ENCODE results near the gene FAAP20.
A peak's percentile ranks its signal among the peaks of the same experiment; 100 is the strongest.

The FAAP20 gene

DNA sequence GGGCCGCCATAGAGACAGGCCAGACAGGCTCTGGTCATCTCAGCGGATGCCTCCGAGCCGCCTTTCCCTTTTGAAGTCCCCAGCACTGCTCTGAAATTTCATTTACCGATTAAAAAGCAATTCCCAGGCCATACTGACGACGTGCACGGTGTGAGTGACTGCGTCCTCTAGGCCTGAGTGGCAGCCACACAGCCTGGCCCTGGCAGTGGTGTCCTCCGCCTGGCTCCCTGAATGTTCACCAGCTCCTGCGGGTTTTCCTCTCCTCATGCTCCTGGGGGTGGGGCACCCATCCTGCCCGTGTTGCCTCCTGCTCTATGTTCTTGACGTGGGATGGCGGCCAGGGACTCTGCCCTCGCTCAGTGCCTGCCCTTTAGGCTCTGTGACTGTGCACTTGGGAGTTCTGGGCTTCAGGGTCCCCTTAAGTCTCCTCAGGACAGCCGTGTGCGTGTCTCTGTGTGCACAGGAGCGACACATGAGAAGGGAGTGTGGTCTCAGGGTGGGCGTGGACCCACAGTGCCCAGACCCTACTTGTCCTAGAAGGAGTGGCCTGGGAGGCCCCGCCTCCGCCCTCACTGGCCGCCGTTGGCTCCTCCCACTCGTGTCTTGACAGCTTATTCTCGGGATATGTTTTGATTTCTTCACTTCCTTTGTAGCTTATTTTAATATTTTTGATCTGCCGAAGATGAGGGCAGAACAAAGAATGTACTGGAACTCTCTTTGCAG, 37.1 kb upstream of the FAAP20 start:
- Mint-ChIP-seq H3K27me3 (ENCODE audit: low read depth, poor library complexity) (peaks cover 3% of the 10 kb centered on the region), H3K4me3 (peak overlapping the region; percentile 96), H3K9me3 (no peaks in the 10 kb centered on the region), H3K36me3 (ENCODE audit: low read depth) (no peaks in the 10 kb centered on the region), H3K4me1 (peaks cover 63% of the 10 kb centered on the region), H3K27ac (peak overlapping the region; percentile 99)
- TF ChIP-seq CTCF (IDR thresholded peaks at IDR 0.05) = no peak
- DNase-seq = peak; percentile 85

GRCh38 chr1:2230781-2231531, 36.4 kb upstream of the FAAP20 start:
- no peaks in the 10 kb centered on the region for H3K36me3 Mint-ChIP-seq (ENCODE audit: low read depth)
- no peaks in the 10 kb centered on the region for H3K9me3 Mint-ChIP-seq
- peaks cover 3% of the 10 kb centered on the region for H3K27me3 Mint-ChIP-seq (ENCODE audit: low read depth, poor library complexity)
- H3K4me3 Mint-ChIP-seq = peak overlapping the region; percentile 96
- H3K4me1 Mint-ChIP-seq = peaks cover 62% of the 10 kb centered on the region
- H3K27ac Mint-ChIP-seq = peak overlapping the region; percentile 99
- DNase-seq = no peak
- TF ChIP-seq CTCF (IDR thresholded peaks at IDR 0.05) = no peak

- peaks cover 3% of the 10 kb centered on the region for H3K27me3 Mint-ChIP-seq (ENCODE audit: low read depth, poor library complexity)
- no peaks in the 10 kb centered on the region for H3K36me3 Mint-ChIP-seq (ENCODE audit: low read depth)
- no peaks in the 10 kb centered on the region for H3K9me3 Mint-ChIP-seq
- peak overlapping the region; percentile 99 for H3K27ac Mint-ChIP-seq
- H3K4me1 Mint-ChIP-seq = peaks cover 54% of the 10 kb centered on the region
- H3K4me3 Mint-ChIP-seq = peak overlapping the region; percentile 96
- no peak for DNase-seq
- TF ChIP-seq CTCF (IDR thresholded peaks at IDR 0.05) = no peak
Observed at GRCh38 chr1:2229911-2230731, 35.5 kb upstream of the FAAP20 start.

- H3K4me3 Mint-ChIP-seq = peak overlapping the region; percentile 96
- H3K36me3 Mint-ChIP-seq (ENCODE audit: low read depth) = no peaks in the 10 kb centered on the region
- peak; percentile 53 for DNase-seq
- H3K9me3 Mint-ChIP-seq = no peaks in the 10 kb centered on the region
- peaks cover 3% of the 10 kb centered on the region for H3K27me3 Mint-ChIP-seq (ENCODE audit: low read depth, poor library complexity)
- peaks cover 49% of the 10 kb centered on the region for H3K4me1 Mint-ChIP-seq
- no peak for TF ChIP-seq CTCF (IDR thresholded peaks at IDR 0.05)
- H3K27ac Mint-ChIP-seq = peak overlapping the region; percentile 88
Observed at GRCh38 chr1:2229037-2229864, 34.7 kb upstream of the FAAP20 start.

GRCh38 chr1:2228694-2229036, 34.1 kb upstream of the FAAP20 start:
- peak overlapping the region; percentile 96 for H3K4me3 Mint-ChIP-seq
- no peaks in the 10 kb centered on the region for H3K9me3 Mint-ChIP-seq
- peaks cover 43% of the 10 kb centered on the region for H3K4me1 Mint-ChIP-seq
- H3K27me3 Mint-ChIP-seq (ENCODE audit: low read depth, poor library complexity) = peaks cover 3% of the 10 kb centered on the region
- DNase-seq = no peak
- peak overlapping the region; percentile 88 for H3K27ac Mint-ChIP-seq
- TF ChIP-seq CTCF (IDR thresholded peaks at IDR 0.05) = no peak
- H3K36me3 Mint-ChIP-seq (ENCODE audit: low read depth) = no peaks in the 10 kb centered on the region
